SKM-1 (cell line): ENCODE results near the gene NMNAT2.

Experiments
- DNase-seq: peaks from one replicate; lab custom pipeline; 2025; ENCODE audit not compliant: unreplicated experiment; lab: John Stamatoyannopoulos, UW

NMNAT2 gene

GRCh38 chr1:183366116-183366515 is 52.1 kb downstream of the NMNAT2 start:
- DNase-seq, result no peak

- no peak for DNase-seq
These were observed 52.5 kb downstream of the NMNAT2 start for GRCh38 chr1:183365676-183366075.

DNA sequence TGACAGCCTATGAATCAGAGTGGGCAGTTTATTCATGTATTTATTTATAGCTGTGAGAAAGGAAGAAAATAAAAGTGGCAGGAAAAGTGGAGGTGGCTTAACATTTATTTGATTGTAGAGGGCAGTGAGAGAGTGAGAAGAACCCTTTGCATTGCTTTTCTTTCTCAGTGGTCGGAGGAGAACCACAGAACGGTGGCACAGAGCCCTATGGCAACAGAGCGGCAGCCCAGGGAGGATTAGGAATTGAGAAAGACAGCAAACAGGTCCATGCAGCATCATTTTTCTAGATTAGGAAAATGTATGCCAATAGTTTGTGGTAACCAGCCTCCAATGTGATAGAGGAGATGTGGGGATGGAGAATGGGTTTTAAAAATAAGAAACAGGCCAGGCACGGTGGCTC is 53.1 kb downstream of the NMNAT2 start:
- DNase-seq, result no peak

- peak; percentile 92 for DNase-seq
These were observed 54.2 kb downstream of the NMNAT2 start for GRCh38 chr1:183363972-183364371.

DNA sequence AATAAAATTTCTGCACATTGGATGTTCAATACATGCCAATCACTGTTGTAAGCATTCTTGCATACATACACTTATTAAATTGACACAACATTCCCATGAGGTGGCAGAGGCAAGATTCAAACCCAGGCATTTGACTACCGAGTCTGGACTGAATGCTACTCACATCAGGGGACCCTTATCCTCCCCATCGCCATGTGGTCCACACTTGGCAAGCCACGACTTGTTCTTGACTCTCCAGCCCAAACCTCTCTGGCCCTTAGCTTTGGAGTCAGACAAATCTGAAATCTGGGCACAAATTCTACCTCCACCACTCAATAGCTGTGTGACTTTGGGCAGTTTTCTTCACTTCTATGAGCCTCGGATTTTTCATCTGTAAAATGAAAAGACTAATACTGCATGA is 57.1 kb downstream of the NMNAT2 start:
- DNase-seq, result no peak

GRCh38 chr1:183360473-183360872 is 57.7 kb downstream of the NMNAT2 start:
- no peak for DNase-seq

GRCh38 chr1:183356534-183357182 is 61.5 kb downstream of the NMNAT2 start:
- no peak for DNase-seq

DNA sequence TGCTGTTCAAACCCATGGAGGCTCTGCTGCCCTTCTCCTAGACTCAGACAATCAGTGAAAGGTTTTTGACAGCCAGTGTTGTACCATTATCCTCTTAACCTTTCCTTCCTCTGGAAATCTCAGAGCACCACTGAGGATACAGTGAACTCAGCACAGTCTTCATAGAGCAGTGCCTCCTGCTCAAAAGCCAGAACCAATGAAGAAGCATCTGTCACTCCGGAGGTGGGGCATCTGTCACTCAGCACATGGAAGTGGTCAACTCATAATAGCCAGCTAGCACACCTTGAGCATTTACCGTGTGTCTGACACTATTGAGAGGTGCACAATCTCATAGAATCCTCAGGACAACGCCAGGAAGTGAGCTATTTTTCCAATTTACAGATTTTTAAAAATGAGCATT is 62.4 kb downstream of the NMNAT2 start:
- no peak for DNase-seq

DNA sequence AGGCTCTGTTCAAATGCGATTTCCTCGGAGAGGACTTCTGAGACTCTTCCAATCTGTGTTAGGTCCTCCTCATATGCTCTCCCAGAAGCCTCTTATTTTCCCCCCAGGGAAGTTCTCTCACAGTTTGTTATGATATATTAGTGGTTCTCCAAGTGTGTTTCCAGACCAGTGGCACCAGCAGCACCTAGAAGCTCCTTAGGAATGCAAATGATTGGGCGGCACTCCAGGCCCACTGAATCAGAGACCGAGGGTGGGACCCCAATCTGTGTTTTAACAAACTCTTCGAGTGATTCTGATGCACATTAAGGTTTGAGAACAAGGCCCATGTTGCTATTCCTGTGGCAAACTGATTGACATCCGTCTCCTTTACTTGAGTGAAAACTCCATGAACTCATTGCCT is 63.0 kb downstream of the NMNAT2 start:
- DNase-seq, result no peak

- no peak for DNase-seq
These were observed 64.6 kb downstream of the NMNAT2 start for GRCh38 chr1:183353597-183353996.

DNA sequence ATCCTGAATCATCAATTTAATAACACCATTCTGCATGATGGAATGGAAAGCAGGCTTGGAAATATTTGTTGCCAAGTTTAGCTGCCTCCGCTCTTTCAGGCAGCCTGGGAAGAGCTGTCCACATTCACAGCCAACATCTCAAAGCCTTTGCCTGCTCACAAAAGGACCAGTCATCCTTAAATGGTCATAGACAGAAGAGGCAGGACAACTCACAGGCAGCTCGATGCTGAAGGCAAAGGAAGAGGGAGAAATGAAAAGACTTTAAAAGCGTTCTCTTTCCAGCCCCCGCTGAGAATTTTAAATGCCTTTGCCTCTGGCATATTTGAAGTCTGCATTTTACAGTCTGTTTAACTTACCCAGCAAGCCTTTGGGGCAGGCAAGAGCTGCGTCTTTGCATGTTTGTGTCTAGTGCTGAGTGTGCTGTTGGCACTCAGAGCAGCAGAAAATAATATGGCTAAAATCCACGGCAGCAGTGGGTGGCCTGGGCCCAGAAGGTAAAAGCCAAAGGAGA is 68.9 kb downstream of the NMNAT2 start:
- no peak for DNase-seq

GRCh38 chr1:183346276-183346732 is 71.9 kb downstream of the NMNAT2 start:
- peak; percentile 51 for DNase-seq

- no peak for DNase-seq
These were observed 78.5 kb downstream of the NMNAT2 start for GRCh38 chr1:183339556-183340167.

DNA sequence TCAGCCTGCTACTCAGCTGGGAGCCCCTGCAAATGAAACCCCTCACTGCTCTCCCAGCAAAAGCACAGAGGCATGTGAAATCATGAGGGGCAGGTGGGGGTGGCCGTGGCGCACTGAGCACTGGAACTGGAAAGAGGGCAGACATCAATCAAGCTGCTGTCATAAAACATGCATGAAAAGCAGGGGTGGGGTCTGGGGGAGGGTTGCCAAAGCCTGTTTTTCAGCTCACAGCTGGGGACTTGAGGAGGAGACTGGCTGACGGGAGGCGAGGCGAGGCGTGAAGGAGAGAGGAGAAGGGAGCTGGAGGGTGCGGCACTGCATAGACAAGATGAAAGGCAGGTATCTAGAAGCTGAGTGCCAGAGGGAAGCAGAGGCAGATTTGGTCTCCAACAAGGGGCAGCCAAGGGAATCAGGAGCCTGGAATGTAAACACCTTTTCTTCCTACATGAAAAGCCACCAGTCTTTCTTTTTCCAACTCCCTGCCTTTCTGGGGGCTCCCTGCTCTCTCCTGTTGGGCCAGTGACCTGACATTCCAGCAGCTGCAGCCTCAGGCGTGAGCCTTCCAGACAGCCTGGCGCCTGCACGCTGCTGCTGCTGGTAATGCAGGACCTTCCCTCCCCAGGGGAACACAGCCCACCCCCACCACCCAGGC is 87.0 kb downstream of the NMNAT2 start:
- DNase-seq, result no peak

DNA sequence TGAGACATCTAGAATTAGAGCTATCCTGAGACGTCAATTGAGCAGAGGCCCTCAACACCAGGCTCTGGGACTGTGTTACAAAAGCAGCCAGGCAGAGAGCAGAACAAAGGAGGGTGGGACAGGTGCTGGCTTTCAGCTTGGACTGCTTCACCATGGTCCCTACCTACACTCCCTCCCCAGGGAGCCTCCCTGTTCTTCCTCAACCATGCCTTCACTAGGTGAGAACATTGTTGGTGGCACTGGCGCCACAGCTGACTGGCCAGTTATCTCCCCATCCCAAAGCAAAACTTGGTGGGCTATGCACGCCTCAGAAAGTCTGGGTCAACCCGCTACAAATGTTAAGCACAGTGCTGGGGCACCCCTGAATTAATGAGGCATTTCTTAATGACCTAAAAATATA is 87.8 kb downstream of the NMNAT2 start:
- no peak for DNase-seq

- DNase-seq, result no peak
These were observed 89.8 kb downstream of the NMNAT2 start for GRCh38 chr1:183328371-183328770.

GRCh38 chr1:183327434-183328290 is 90.5 kb downstream of the NMNAT2 start:
- no peak for DNase-seq

DNA sequence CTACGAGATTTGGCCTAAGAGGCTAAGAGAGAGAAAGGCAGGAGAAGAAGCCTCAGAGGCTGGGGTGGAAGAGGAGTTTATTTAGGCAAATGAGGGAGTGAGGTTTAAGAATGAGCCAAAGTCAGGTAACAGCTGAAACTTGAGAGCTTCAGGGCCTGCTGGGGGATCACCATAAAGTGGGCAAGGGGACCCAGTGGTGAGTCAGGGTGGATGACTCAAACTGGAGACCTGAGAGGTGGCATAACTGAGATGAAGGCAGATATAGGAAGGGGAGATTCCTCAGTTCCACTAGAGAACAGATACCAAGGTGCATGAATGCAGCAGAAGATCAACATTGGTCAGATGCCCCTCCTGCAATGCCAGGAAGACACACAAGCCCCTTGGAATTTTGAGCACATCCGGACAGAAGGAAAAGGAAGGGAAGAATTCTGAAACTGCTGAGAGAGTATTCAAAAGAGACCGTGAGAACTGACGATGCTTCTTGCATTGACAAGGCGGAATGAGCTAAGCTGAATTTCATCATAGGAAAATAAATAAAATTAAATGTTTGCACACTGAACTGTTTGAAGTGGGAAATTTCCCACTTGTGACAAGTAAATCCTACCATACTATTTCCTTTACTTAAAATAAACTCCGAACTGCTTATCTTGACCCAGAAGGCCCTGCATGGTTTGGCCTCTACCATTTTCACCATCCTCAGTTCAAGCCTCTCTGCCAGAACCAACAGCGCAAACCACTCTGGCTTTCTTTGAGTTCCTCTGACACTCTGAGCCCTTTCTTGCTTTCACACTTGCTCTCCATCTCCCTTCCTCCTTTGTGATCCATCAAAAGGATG is 94.1 kb downstream of the NMNAT2 start:
- no peak for DNase-seq

DNA sequence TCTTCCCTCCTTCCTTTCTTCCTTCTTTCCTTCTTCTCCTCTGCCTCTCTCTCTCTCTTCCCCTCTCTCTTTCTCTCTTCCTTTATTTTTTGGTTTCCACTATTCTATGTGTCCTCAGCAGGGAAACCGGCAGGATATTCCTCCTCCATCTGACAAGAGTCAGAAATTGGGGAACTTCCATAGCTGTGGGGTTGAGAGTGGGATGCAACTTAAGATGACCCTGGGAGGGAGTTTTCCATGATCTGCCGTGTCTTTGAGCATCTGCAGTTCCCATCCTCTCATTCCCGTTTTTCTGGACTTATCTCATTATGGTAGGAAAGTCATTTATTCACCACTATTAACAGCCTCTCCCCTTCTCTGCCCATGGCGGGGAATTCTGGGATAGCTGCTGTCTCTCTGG is 98.6 kb downstream of the NMNAT2 start:
- DNase-seq, result no peak

DNA sequence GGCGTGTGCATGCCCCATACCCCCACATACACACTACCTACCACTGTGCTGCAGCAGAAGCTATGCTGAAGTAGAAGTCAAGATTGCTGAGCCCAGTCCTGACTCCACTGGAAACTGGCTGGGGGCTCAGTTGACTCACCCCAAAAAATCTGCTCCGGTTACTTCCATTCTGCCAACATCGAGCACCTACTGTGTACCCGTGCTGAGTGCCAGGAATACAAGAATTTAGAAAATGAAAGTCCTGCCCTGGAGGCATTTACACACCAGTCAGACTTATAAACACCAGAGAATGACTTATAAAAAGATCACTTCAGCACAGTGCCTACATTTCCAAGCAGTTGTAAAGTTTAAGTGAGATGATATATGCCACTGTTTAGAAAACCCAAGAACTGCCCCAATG is 99.1 kb downstream of the NMNAT2 start:
- no peak for DNase-seq
